Astrocyte (in vitro differentiated cells and primary cell): ENCODE data around the gene CHGA. TPM values are rescaled to one million over a fixed set of nuclear protein-coding genes. Genes with fewer than 3 reads are reported as not detected.

ENCODE experiments used
- DNase-seq: peaks from one replicate; pipeline ENCODE4 v3.0.0-alpha.2; 2010; ENCODE audit warnings: low read depth
- FAIRE-seq: peaks from 2 replicates; lab custom pipeline; 2011; peaks lifted over from hg19 to GRCh38; lab: Jason Lieb, UNC
- H2AFZ ChIP-seq: 2 replicates; pipeline ENCODE4 v1.6.0; 2012; ENCODE audit warnings: low read depth, low read length, inconsistent platforms
- H3K27ac ChIP-seq: 2 replicates; pipeline ENCODE4 v1.5.1; 2011; ENCODE audit warnings: low read depth, low read length, inconsistent platforms
- H3K27me3 ChIP-seq: 2 replicates; pipeline ENCODE4 v1.6.0; 2011; ENCODE audit warnings: low read length, inconsistent platforms; ENCODE audit not compliant: insufficient read depth
- H3K36me3 ChIP-seq: 2 replicates; pipeline ENCODE4 v1.5.1; 2011; ENCODE audit warnings: low read length, inconsistent platforms; ENCODE audit not compliant: insufficient read depth
- H3K4me1 ChIP-seq: 2 replicates; pipeline ENCODE4 v1.5.1; 2011; ENCODE audit warnings: low read length, inconsistent platforms; ENCODE audit not compliant: insufficient read depth
- H3K4me2 ChIP-seq: 2 replicates; pipeline ENCODE4 v1.6.0; 2012; ENCODE audit warnings: low read length, inconsistent platforms
- H3K4me3 ChIP-seq: 2 replicates; pipeline ENCODE4 v1.5.1; 2011; ENCODE audit warnings: low read depth, mild to moderate bottlenecking, low read length, inconsistent platforms; ENCODE audit not compliant: insufficient read depth
- H3K79me2 ChIP-seq: 2 replicates; pipeline ENCODE4 v1.6.0; 2012; ENCODE audit warnings: mild to moderate bottlenecking, low read length, inconsistent platforms; ENCODE audit not compliant: insufficient read depth
- H3K9ac ChIP-seq: 2 replicates; pipeline ENCODE4 v1.6.0; 2012; ENCODE audit warnings: mild to moderate bottlenecking, low read length, inconsistent platforms
- H3K9me3 ChIP-seq: 2 replicates; pipeline ENCODE4 v1.5.1; 2012; ENCODE audit warnings: low read depth, mild to moderate bottlenecking, low read length, inconsistent platforms; ENCODE audit not compliant: insufficient read depth
- H4K20me1 ChIP-seq: 2 replicates; pipeline ENCODE4 v1.6.0; 2012; ENCODE audit warnings: low read length, inconsistent platforms; ENCODE audit not compliant: insufficient read depth
- H3K27ac Mint-ChIP-seq: one replicate; pipeline ENCODE4 v1.8.0; 2021; ENCODE audit warnings: mild to moderate bottlenecking, mixed read lengths; ENCODE audit not compliant: unreplicated experiment
- H3K27me3 Mint-ChIP-seq: one replicate; pipeline ENCODE4 v1.8.0; 2021; ENCODE audit warnings: low read depth, mixed read lengths; ENCODE audit not compliant: unreplicated experiment
- H3K36me3 Mint-ChIP-seq: one replicate; pipeline ENCODE4 v1.8.0; 2021; ENCODE audit warnings: low read depth, mixed read lengths; ENCODE audit not compliant: unreplicated experiment
- H3K4me1 Mint-ChIP-seq: one replicate; pipeline ENCODE4 v1.8.0; 2021; ENCODE audit warnings: low read depth, mixed read lengths; ENCODE audit not compliant: unreplicated experiment
- H3K4me3 Mint-ChIP-seq: one replicate; pipeline ENCODE4 v1.8.0; 2021; ENCODE audit warnings: mild to moderate bottlenecking, moderate library complexity, mixed read lengths; ENCODE audit not compliant: unreplicated experiment
- H3K9me3 Mint-ChIP-seq: one replicate; pipeline ENCODE4 v1.8.0; 2021; ENCODE audit warnings: mild to moderate bottlenecking, mixed read lengths; ENCODE audit not compliant: unreplicated experiment
- EZH2 ChIP-seq: IDR thresholded peaks from 2 replicates; pipeline ENCODE4 v1.6.1; 2012; ENCODE audit warnings: mild to moderate bottlenecking, low read length, inconsistent platforms; ENCODE audit not compliant: insufficient read depth
- total RNA-seq: library from RNA; stranded (reverse); gene quantifications from 2 replicates; pipeline ENCODE4 v1.2.1, GENCODE V29; 2021
- TF ChIP-seq, protein P1 (sequence below): IDR thresholded peaks from 2 replicates; pipeline ENCODE4 v1.5.1; 2011; ENCODE audit warnings: low read depth, mild to moderate bottlenecking, inconsistent platforms, low read length, moderate library complexity; ENCODE audit not compliant: insufficient read depth

Gene CHGA
- total RNA-seq, 1 donor from 2014 or later: not detected

DNA sequence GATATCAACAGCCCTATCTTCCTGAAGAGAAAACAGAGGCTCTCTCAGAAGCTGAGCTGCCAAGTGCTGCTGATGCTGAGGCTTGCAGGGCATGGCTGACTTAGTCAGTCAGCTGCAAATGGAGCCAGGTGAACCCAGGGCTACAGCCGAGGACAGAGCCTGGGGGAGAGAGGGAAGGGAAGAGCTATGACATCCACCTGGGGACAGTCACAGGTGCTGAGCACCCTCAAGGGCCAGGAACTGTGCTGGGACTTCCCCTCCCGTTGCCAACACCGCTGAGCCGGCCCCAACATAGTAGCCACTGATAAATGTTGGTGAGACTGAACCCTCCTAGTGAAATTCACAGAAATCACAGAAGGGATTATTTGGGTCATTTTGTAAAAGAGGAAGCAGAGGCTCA is 6.7 kb upstream of the CHGA start:
- H3K27me3 Mint-ChIP-seq: peaks cover 68% of the 10 kb centered on the region
- peaks cover 10% of the 10 kb centered on the region for H3K27me3 ChIP-seq

DNA sequence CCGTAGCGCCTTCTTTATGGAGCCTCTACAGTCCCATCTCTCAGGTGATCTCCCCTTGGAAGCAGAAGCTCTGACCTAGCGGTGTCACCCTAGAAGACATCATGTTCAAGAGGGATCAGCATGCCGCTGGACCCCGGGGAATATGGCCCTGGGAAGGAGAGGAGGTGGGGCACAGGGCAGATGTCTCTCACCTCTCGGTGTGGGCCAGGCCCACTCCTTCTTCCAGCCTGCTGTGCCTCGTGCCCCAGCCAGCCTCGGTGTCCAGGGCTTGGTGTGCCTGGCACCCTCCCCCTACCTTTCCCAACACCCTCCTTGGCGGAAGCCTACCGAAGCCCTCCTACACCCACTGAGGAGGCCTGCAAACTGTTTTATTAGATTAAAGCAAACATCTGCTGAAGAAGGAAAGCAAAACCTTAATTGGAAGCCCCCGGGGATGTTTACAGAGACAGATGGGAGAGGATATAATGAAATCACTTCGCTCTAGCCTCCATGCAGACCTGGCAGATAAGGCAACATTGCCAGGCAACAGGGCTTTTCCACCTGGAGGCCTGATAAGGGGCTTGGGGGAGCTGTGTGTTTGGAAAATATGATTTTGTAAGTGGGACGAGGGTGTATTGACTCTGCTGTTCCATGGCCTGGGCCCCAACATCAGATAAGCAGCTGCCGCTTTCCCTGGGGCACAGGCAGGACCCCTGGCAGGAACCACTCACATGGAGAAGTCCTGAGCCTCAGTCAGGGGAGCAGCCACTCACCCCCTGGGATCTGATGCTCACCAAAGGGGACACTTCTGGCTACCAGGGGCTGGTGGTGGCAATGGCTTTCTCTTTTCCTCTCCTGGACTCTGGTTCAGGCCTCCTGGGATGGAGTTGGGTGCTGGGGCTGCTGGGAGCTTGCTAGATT is 5.7 kb upstream of the CHGA start:
- H3K9ac ChIP-seq: no peak overlapping the region
- Mint-ChIP-seq H3K9me3 (peaks cover 2% of the 10 kb centered on the region), H3K4me1 (no peaks in the 10 kb centered on the region), H3K4me3 (no peak overlapping the region), H3K27ac (no peak overlapping the region), H3K27me3 (peaks cover 79% of the 10 kb centered on the region), H3K36me3 (no peaks in the 10 kb centered on the region)
- peaks cover 13% of the 10 kb centered on the region for H3K27me3 ChIP-seq
- no peaks in the 10 kb centered on the region for H3K79me2 ChIP-seq
- no peaks in the 10 kb centered on the region for H3K36me3 ChIP-seq
- H3K9me3 ChIP-seq: no peaks in the 10 kb centered on the region
- no peak for TF ChIP-seq EZH2
- TF ChIP-seq, protein P1, sequence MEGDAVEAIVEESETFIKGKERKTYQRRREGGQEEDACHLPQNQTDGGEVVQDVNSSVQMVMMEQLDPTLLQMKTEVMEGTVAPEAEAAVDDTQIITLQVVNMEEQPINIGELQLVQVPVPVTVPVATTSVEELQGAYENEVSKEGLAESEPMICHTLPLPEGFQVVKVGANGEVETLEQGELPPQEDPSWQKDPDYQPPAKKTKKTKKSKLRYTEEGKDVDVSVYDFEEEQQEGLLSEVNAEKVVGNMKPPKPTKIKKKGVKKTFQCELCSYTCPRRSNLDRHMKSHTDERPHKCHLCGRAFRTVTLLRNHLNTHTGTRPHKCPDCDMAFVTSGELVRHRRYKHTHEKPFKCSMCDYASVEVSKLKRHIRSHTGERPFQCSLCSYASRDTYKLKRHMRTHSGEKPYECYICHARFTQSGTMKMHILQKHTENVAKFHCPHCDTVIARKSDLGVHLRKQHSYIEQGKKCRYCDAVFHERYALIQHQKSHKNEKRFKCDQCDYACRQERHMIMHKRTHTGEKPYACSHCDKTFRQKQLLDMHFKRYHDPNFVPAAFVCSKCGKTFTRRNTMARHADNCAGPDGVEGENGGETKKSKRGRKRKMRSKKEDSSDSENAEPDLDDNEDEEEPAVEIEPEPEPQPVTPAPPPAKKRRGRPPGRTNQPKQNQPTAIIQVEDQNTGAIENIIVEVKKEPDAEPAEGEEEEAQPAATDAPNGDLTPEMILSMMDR: no peak
- H3K4me3 ChIP-seq: no peak overlapping the region
- FAIRE-seq (no peak), DNase-seq (no peak)
- H3K4me2 ChIP-seq: no peak overlapping the region
- no peak overlapping the region for H3K27ac ChIP-seq
- H3K4me1 ChIP-seq: no peaks in the 10 kb centered on the region
- no peaks in the 10 kb centered on the region for H4K20me1 ChIP-seq
- no peak overlapping the region for H2AFZ ChIP-seq

More for the DNA sequence above, 6.7 kb upstream of the CHGA start:
- H3K9ac ChIP-seq: no peak overlapping the region
- H3K79me2 ChIP-seq: no peaks in the 10 kb centered on the region
- no peak overlapping the region for H3K27ac Mint-ChIP-seq
- FAIRE-seq (no peak), DNase-seq (no peak)
- no peaks in the 10 kb centered on the region for H3K4me1 ChIP-seq
- H3K4me3 Mint-ChIP-seq: no peak overlapping the region
- no peak overlapping the region for H3K27ac ChIP-seq
- H3K36me3 Mint-ChIP-seq: no peaks in the 10 kb centered on the region
- no peaks in the 10 kb centered on the region for H3K4me1 Mint-ChIP-seq
- H4K20me1 ChIP-seq: no peaks in the 10 kb centered on the region
- no peak for TF ChIP-seq EZH2
- TF ChIP-seq, protein P1: no peak
- no peak overlapping the region for H2AFZ ChIP-seq
- peaks cover 2% of the 10 kb centered on the region for H3K9me3 Mint-ChIP-seq
- H3K4me3 ChIP-seq: no peak overlapping the region
- no peaks in the 10 kb centered on the region for H3K36me3 ChIP-seq
- H3K4me2 ChIP-seq: no peak overlapping the region
- H3K9me3 ChIP-seq: no peaks in the 10 kb centered on the region

DNA sequence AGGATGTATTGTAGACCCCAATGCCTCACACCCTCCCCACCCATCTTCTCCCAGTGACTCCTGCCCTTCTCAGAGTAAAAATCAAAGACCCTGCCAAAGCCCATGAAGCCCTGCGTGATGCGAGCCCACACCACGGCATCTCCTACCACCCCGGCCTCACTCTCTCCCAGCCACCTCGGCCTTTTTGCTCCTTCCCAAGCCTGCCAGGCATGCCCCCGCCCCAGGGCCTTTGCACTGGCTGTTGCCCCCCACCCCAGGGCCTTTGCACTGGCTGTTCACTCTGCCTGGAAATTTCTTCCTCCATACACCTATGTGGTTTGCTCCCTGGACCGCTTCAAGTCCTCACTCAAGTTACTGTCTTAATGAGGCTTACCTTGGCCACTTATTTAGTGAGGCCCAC is 5.0 kb upstream of the CHGA start:
- no peaks in the 10 kb centered on the region for H3K4me1 ChIP-seq
- Mint-ChIP-seq H3K9me3 (peaks cover 2% of the 10 kb centered on the region), H3K4me3 (no peak overlapping the region), H3K27me3 (peaks cover 83% of the 10 kb centered on the region), H3K4me1 (no peaks in the 10 kb centered on the region), H3K27ac (no peak overlapping the region), H3K36me3 (no peaks in the 10 kb centered on the region)
- TF ChIP-seq EZH2: no peak
- H3K4me2 ChIP-seq: no peak overlapping the region
- no peaks in the 10 kb centered on the region for H3K79me2 ChIP-seq
- no peak overlapping the region for H3K27ac ChIP-seq
- FAIRE-seq (no peak), DNase-seq (no peak)
- no peak overlapping the region for H3K9ac ChIP-seq
- H3K4me3 ChIP-seq: no peak overlapping the region
- no peaks in the 10 kb centered on the region for H3K9me3 ChIP-seq
- H3K27me3 ChIP-seq: peaks cover 17% of the 10 kb centered on the region
- H4K20me1 ChIP-seq: no peaks in the 10 kb centered on the region
- no peaks in the 10 kb centered on the region for H3K36me3 ChIP-seq
- no peak overlapping the region for H2AFZ ChIP-seq
